ENCODE data around the gene RPUSD3.

The RPUSD3 gene

GRCh38 chr3:9828801-9829755, 14.7 kb downstream of the RPUSD3 start:
- DNase-seq = no peak

DNA sequence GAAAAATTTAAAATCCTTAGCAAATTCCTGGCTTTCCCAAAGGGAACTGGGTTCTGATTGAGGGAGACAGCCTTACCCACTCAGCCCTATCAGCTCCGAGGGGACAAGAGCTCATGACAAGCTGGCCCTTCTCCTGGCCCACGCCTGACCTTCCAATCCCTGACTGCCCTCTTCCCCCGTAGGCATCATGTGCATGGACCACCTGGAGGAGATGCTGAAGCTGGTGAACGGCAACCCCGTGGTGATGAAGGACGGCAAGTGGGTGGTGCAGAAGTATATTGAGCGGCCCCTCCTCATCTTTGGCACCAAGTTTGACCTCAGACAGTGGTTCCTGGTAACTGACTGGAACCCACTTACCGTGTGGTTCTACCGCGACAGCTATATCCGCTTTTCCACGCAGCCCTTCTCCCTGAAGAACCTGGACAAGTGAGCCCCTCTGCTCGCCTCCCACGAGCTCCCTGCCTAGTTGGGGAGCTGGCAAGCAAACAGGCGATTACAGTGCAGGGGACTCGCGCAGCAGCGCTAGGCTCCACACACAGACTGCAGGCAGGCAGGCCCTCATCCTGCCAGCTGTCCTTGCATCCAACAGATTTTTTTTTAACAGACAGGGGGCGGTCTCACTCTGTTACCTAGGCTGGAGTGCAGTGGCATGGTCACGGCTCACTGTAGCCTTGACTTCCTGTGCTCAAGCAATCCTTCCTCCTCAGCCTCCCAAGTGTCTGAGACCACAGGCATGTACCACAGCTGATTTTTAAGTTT, 16.8 kb downstream of the RPUSD3 start:
- DNase-seq = no peak

DNA sequence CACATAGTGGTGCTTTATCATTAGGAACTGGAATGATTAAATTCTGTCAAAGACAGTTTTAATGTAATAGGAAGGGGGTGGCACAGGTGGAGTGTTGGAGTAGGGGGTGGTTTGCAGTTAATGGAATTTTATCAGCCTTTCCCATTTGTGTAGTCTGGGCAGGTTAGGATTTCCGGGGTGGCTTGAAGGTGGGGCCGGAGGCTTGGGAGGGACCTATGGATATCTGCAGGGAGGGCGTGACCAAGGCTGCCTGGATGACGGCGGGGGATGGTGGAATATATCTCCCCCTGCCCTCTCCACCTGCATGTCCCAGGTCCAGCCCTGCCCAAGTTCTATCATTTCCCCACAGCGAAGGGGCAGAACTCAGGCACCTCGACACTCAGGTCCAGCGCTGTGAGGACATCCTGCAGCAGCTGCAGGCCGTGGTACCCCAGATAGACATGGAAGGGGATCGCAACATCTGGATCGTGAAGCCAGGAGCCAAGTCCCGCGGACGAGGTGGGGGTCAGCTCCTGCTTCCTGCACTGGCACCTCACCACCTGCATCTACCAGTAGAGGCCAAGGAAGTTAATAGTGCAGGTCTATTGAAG, 18.3 kb downstream of the RPUSD3 start:
- no peak for DNase-seq

- DNase-seq = no peak
Observed at GRCh38 chr3:9820946-9821345, 22.9 kb downstream of the RPUSD3 start.

DNA sequence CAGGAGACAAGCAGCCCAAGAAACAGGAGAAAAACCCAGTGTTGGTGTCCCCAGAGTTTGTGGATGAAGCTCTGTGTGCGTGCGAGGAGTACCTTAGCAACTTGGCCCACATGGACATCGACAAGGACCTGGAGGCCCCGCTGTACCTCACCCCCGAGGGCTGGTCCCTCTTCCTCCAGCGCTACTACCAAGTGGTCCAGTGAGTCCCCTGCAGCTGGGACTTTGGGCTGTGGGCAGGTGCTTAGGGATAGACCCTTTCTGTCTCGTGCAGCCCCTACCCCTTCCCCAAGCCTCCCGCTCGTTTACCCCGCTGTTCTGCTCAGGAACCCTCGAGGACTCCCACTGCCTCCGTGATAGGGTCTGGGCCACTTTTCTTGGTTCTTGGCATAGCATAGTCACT, 23.3 kb downstream of the RPUSD3 start:
- DNase-seq = no peak

DNA sequence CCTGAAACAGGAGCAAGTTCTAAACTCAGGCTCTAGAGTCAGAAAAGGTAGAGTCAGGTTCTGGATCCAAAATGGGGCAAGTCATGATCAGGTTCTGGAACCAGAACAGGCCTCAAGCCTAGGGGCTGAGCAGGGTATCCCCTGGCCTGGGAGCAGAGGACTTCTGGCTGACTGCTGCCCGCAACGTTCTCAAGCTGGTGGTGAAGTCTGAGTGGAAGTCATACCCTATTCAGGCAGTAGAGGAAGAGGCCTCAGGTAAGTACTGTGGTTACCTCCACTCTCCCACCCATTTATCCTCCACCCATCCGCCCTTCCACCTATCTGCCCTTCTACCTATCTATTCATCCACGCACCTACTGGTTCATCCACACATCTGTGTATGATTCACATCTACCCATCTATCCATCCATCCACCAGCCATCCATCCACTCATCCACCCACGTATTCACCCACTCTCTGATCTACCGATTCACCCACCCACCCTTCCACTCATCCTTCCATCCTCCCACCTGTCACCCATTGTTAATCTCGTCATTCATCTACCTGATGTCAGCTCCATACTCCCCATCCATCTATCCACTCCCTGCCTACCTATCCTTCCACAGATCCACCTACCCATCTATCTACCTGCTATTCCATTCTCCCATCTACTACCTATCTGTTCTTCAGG, 25.0 kb downstream of the RPUSD3 start:
- DNase-seq = no peak

- DNase-seq = no peak
Observed at GRCh38 chr3:9817436-9817835, 26.4 kb downstream of the RPUSD3 start.

- no peak for DNase-seq
Observed at GRCh38 chr3:9815986-9816385, 27.8 kb downstream of the RPUSD3 start.

DNA sequence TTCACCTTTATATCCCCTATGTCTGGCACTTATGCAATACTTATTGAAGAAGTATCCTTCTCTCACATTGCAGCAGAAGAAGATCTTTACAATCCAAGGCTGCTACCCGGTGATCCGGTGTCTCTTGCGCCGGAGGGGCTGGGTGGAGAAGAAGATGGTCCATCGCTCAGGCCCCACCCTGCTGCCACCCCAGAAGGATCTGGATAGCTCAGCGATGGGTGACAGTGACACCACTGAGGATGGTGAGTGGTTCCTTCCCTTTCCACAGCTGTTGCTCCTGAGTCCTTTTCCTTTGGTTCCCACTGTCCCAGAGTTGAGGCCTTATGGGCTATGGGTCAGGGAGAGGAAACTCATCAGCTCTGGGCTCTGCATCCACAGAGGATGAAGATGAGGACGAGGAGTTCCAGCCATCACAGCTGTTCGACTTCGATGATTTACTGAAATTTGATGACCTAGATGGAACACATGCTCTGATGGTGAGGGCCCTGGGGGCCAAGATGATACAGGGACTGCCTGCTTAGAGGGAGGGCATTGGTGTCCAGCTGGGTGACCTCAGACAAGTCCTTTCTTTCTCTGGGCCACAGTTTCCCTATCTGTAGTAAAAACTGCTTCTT, 30.8 kb downstream of the RPUSD3 start:
- DNase-seq = no peak

- no peak for DNase-seq
Observed at GRCh38 chr3:9810846-9811245, 33.0 kb downstream of the RPUSD3 start.

DNA sequence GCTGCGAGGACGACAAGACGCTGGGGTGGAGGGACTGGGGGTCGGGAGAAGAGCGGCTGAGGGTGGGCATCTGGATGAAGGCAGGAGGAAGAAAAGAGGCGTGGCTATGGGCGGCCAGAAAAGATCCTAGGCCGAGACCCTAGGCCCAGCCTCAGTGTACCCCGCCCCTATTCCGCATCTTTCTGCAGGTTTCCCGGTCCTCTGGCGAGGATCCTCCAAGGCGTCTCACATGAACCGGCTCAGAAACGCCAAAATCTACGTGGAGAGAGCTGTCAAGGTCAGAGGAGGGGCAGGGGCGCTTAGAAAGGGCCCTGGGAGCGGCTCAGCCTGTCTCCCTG, 33.4 kb downstream of the RPUSD3 start:
- DNase-seq = no peak

- DNase-seq = no peak
Observed at GRCh38 chr3:9809615-9810432, 34.0 kb downstream of the RPUSD3 start, which contains the start of gene TTLL3. Gene TTLL3, plus strand, starts transcription at chr3:9810262. Its CDS starts 400 bp downstream, at chr3:9810662.

DNA sequence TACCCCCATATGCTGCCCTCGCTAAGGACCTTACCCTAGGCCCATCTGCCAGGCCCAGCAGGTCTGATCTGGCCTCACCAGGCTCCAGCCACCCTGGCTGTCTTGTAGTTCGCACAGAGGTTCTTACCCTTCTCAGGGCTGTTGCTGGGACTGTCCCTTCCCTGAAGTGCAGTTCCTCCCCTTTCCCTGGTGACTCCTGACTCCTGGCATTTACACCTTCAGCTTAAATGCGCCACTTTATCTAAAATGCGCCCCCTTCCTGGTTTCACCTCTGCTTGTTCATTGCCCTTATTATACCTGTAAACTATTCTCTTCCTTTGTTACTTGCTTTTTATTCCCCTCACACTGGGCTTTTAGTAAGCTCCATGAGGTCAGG, 34.6 kb downstream of the RPUSD3 start:
- no peak for DNase-seq

DNA sequence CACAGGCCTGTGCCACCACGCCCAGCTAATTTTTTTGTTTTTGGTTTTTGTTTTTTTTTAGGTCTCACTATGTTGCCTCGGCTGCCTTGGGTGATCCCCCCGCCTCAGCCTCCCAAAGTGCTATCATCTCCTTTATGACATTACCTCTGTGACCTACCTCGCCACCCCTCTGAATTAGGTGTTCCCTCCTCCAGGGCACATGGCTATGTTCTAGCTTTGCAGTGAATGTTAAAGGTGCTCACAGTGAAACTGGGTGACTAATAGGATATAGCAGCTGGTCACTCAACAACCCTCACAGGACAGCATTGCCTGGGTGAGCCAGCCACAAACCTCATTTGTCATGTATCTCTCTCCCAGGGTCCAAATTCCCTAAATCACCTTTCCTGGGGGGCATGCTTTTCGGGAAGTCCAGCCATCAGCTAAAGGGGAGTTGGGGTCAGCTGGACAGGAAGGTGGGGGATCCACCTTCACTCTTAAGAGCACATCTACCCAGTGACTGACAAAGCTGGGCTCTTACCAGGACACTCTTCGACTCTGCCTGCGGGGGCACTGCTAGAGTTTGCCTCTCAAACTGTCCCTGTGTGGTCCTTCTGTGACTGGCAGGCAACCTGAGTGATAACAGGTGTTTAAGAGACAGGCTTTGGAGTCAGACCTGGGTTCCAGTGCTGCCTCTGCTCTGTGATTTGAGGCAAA, 35.3 kb downstream of the RPUSD3 start:
- no peak for DNase-seq

DNA sequence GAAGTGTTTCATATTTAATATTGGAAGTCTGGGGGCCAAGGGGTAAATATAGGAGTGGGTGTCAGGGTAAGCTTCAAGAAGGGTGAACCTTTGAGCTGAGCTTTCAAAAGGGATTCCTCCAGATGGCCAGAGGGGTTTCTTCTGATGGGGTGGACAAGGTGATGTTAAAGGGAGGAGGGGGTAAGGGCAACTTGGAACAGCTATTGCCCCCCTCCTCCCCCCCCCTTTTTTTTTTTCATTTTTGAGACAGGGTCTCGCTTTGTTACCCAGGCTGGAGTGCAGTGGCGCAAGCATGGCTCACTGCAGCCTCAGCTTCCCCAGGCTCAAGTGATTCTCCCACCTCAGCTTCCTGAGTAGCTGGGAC, 35.8 kb downstream of the RPUSD3 start:
- no peak for DNase-seq

- no peak for DNase-seq
Observed at GRCh38 chr3:9806688-9807589, 36.9 kb downstream of the RPUSD3 start.

GRCh38 chr3:9806137-9806536, 37.7 kb downstream of the RPUSD3 start:
- DNase-seq = no peak

- no peak for DNase-seq
Observed at GRCh38 chr3:9804996-9805395, 38.8 kb downstream of the RPUSD3 start.

GRCh38 chr3:9803494-9803893, 40.3 kb downstream of the RPUSD3 start:
- DNase-seq = no peak

DNA sequence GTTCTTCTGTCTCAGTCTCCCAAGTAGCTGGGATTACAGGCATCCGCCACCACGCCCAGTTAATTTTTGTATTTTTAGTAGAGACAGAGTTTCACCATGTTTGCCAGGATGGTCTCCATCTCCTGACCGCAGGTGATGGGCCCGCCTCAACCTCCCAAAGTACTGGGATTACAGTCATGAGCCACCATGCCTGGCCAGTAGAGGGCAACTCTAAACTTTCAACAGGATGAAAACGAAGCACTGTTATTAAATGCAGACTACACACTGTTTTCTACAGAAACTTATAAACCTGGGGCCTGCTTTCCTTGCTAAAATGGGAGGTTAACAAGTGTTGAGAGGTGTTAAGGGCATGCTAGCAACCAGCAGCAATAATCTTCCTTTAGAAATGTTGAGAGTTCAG, 43.3 kb downstream of the RPUSD3 start:
- no peak for DNase-seq
